GM04504 (cell line): ENCODE data around the gene ADARB2.
"Not testable (repeated sequence)": the region's sequence is repeated elsewhere in the genome, so short reads cannot be mapped to it uniquely, and the experiment has no call there.

ENCODE experiments used
- DNase-seq: peaks from one replicate; pipeline ENCODE4 v3.0.0-alpha.2; 2012; ENCODE audit warnings: low read depth

The ADARB2 gene

GRCh38 chr10:1227510-1228402, 509.6 kb downstream of the ADARB2 start:
- DNase-seq: no peak

GRCh38 chr10:1226907-1227306, 510.4 kb downstream of the ADARB2 start:
- not testable (repeated sequence) for DNase-seq

- DNase-seq: not testable (repeated sequence)
Measured at GRCh38 chr10:1219874-1220273, 517.5 kb downstream of the ADARB2 start.

- no peak for DNase-seq
Measured at GRCh38 chr10:1217661-1218060, 519.7 kb downstream of the ADARB2 start.

DNA sequence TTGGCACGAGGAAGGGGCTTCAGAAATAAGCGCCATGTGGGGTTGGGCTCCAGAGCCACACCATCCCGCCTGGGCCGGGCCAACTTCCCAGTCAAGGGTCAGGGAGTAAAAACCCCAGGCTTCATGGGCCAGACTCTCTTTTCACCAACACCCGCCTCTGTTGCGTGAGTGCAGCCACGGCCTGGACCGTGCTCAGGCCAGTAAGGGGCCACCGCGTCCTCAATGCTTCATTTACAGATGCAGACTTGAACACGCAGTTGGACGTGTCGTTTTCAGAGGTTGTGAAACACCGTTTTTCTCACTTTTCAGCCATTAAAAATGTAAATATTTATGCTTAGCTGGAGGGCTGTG, 520.1 kb downstream of the ADARB2 start:
- DNase-seq: no peak

DNA sequence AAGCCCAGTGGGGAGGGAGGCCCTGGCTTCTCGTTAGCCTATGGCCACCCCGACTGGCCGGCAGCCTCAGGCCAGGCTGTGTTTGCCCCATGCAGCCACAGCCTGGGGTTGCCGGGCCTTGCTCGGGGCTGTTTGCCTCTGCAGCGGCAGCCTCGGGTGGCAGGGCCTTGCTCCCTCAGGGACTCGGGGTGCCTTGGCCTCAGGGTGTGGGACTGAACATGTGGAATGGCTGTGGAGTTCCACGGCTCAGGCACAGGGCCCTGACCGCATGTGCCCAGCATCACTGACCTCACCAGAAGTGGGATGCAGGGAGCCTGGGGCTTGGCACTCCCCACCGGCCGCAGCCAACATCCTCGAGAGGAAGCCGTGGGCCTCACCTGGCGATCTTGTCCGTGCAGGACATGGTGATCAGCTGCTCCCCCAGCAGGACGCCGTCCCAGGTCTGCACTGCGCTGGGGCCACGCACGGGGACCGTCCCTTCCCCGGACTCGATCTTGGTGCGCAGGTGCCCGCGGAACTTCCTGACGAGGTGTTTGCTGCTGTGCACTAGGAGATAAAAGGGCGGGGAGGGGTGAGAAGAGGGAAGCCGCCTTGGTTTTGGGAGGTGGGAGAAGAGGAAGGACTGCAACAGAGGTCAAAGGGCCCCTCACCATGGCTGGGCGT, 520.6 kb downstream of the ADARB2 start:
- DNase-seq: no peak

DNA sequence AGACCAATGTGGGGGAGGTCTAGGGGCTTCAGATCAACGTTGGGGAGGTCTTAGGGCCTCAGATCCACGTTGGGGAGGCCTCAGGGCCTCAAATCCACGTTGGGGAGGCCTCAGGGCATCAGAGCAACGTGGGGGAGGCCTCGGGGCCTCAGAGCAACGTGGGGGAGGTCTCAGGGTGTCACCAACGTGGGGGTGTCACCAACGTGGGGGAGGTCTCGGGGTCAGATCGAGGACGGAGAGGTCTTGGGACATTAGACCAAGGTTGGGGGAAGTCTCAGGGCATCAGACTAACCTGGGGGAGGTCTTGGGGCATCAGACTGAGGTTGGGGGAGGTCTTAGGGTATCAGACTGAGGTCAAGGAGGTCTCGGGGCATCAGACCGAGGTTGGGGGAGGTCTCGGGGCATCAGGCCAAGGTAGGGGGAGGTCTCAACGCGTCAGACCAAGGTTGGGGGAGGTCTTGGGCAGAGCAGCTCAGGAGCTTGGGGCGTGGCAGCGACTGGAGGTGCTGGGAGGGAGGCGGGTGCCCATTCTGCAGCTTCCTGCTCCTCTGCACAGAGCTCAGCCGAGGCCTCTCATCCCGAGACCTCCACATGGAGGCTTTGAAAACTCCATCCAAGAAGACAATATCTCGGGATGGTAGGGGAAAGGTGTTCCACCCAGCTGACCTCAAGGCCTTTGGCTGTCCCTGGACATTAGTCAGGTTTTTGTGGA, 521.3 kb downstream of the ADARB2 start:
- no peak for DNase-seq

- no peak for DNase-seq
Measured at GRCh38 chr10:1214882-1215540, 522.3 kb downstream of the ADARB2 start.

DNA sequence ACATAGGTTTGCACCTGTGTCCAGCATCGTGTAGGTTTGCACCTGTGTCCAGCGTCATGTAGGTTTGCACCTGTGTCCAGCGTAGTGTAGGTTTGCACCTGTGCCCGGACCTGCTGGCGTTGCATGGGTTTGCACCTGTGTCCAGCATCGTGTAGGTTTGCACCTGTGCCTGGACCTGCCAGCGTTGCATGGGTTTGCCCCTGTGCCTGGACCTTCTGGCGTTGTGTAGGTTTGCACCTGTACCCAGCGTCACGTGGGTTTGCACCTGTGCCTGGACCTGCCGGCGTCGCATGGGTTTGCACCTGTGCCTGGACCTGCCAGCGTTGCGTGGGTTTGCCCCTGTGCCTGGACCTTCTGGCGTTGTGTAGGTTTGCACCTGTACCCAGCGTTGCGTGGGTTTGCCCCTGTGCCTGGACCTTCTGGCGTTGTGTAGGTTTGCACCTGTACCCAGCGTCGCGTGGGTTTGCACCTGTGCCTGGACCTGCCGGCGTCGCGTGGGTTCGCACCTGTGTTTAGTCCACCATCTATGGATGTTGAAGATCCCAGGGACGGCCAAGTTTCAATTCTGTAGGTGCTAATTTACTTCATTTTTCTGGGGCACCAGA, 523.2 kb downstream of the ADARB2 start:
- DNase-seq: no peak

DNA sequence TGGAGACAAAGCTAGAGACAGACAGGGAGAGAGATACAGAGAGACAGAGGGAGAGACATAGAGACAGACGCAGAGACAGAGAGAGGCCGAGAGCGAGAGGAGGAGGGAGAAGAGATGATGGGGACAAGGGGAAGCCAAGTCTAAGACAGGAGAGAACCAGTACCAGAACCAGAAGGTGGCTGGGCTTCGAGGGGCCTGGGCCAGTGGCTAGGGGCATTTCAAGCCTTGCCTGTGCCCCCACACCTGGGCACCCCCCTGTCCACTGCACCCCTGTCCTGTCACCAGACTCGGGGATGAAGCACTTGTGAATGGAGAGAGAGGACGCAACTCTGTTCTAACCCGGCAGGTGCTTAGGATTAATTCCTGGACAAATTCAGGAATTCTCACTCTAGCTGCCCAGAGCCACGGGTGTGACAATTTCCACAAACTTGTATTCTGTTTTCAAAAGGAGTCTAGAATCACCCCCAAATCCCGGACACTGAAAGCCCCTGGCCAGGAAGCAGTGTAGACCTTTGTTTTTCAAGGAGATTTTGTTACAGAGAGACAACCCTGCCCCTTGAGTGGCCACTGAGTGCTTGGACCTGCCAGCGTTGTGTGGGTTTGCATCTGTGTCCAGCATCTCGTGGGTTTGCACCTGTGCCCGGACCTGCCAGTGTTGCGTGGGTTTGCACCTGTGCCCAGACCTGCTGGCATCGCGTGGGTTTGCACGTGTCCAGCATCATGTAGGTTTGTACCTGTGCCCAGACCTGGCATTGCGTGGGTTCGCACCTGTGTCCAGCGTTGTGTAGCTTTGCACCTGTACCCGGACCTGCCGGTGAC, 523.9 kb downstream of the ADARB2 start:
- no peak for DNase-seq

DNA sequence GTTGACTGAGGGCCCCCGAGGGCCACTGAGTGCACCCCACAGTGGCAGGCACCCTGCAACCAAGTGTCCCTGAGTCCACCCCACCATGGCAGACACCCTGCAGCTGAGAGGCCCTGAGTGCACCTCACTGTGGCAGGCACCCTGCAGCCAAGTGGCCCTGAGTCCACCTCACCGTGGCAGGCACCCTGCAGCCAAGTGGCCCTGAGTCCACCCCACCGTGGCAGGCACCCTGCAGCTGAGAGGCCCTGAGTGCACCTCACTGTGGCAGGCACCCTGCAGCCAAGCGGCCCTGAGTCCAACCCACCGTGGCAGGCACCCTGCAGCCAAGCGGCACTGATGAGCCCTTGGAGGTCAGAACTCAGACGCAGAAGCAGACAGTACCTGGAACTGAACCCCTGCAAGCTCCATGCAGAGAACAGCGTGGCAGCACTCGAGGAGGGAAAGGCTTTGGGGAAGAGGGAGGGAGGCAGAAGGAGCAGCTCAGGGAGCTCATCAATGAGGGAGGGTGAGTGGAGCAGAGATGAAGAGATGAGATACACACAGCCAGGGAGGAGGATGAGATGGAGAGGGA, 524.7 kb downstream of the ADARB2 start:
- DNase-seq: no peak

- DNase-seq: no peak
Measured at GRCh38 chr10:1211844-1212570, 525.3 kb downstream of the ADARB2 start.

GRCh38 chr10:1210667-1211066, 526.7 kb downstream of the ADARB2 start:
- DNase-seq: no peak

GRCh38 chr10:1209355-1209979, 527.9 kb downstream of the ADARB2 start:
- DNase-seq: no peak

DNA sequence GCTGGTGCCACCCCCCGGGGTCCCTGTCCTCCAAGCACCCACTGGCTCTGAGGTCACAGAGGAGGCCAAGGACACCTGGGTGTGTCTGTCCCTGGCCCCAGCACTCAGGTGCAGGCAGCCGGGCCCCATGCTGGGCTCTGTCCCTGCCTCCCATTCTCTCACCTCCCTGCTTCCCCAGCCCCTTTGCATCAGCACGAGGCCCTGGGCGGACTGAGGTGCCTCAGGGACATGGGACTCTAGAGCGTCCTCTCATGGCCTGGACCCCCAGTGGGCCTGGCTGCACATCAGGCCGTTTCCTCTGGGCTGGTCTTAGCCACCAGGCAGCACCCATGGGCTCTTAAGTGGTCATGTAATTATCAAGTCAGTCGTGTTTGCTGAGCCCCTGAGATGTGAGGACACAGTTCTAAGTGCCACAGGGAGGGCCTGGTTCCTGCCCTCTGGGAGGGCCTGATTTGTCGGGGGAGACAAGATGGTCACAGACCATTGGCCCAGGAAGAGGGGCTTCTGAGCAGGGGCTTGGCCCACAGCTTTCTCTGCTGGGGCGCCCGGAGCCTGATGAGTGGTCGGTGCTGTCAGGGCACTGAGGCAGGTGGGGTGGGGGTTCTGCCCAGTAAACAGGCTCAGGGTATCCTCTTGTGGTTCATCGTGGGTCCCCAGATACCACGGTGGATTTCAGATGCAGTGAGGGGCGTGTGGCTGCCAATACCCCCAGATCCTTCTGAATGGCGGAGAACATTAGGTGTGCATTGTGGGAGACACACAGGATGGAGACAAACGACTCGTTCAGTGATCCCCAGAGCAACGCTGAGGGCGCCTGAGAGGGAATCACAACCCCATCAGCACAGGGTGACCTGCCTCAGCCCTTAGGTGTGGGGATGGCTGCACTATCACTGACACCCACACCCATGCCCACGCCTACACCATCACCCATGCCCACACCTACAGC, 528.7 kb downstream of the ADARB2 start:
- no peak for DNase-seq

GRCh38 chr10:1206601-1207000, 530.7 kb downstream of the ADARB2 start:
- DNase-seq: no peak

GRCh38 chr10:1206101-1206500, 531.2 kb downstream of the ADARB2 start:
- DNase-seq: no peak

GRCh38 chr10:1205450-1206030, 531.8 kb downstream of the ADARB2 start:
- DNase-seq: no peak
